Esophagus (tissue), 2 donors: ENCODE data around the gene RASSF8. TPM values are rescaled to one million over a fixed set of nuclear protein-coding genes. Genes with fewer than 3 reads are reported as not detected.

Experiments
- H3K27ac ChIP-seq, 2 donors: one replicate each; pipeline ENCODE4 v1.5.1; 2013; ENCODE audit warnings: low read depth in 2 of 2, mild to moderate bottlenecking in 2 of 2, inconsistent platforms in 1 of 2, low read length in 1 of 2, moderate library complexity in 1 of 2
- H3K27me3 ChIP-seq, 2 donors: one replicate each; pipeline ENCODE4 v1.6.1; 2013; ENCODE audit warnings: low read length in 2 of 2, control low read depth in 1 of 2, mild to moderate bottlenecking in 1 of 2; ENCODE audit not compliant: insufficient read depth in 2 of 2, control insufficient read depth in 1 of 2
- H3K36me3 ChIP-seq, 2 donors: one replicate each; pipeline ENCODE4 v1.6.1; 2013; ENCODE audit warnings: low read length in 1 of 2; ENCODE audit not compliant: control insufficient read depth in 2 of 2, insufficient read depth in 2 of 2
- H3K4me1 ChIP-seq, 2 donors: one replicate each; pipeline ENCODE4 v1.6.1; 2013; ENCODE audit warnings: low read length in 1 of 2; ENCODE audit not compliant: control insufficient read depth in 2 of 2, insufficient read depth in 2 of 2
- H3K4me3 ChIP-seq, 2 donors: one replicate each; pipeline ENCODE4 v1.5.1; 2013; ENCODE audit warnings: low read length in 2 of 2, mild to moderate bottlenecking in 2 of 2, low read depth in 1 of 2, moderate library complexity in 1 of 2
- H3K9me3 ChIP-seq, 2 donors: one replicate each; pipeline ENCODE4 v1.6.1; 2013; ENCODE audit warnings: mild to moderate bottlenecking in 2 of 2, low read depth in 1 of 2, low read length in 1 of 2, moderate library complexity in 1 of 2; ENCODE audit not compliant: control insufficient read depth in 2 of 2, insufficient read depth in 1 of 2
- WGBS, 2 donors: extraction: QIAGEN DNeasy Blood & Tissue Kit; methylation state at CpG; one replicate each; pipeline ENCODE4 v1.1.7; 2013; 5-methylcytosine and 5-hydroxymethylcytosine counted together
- polyA plus RNA-seq, 2 donors: library from polyadenylated mRNA; stranded (reverse); fragments of 200-250 nt; gene quantifications; one replicate each; pipeline ENCODE4 v1.2.3, GENCODE V29; 2013
- donor health status: healthy with polysubstance abuse.
- donor health status: Bipolar disorder and iron deficiency.

RASSF8 gene
- polyA plus RNA-seq, 2 donors = 0.83 to 1.8 TPM

- Histone ChIP-seq H3K9me3 (no peaks in the 10 kb centered on the region), H3K27me3 (no peaks in the 10 kb centered on the region), H3K4me3 (no peak overlapping the region), H3K36me3 (no peaks in the 10 kb centered on the region), H3K4me1 (no peaks in the 10 kb centered on the region), H3K27ac (no peak overlapping the region)
- 86 to 94% methylated on average over 1 of the region's 1 CpG for WGBS, 2 donors
Observed at GRCh38 chr12:25996677-25997076, 38.2 kb downstream of the RASSF8 start.

- H3K27me3 ChIP-seq = no peaks in the 10 kb centered on the region
- 53 to 58% methylated on average over 6 of the region's 6 CpGs for WGBS, 2 donors
- H3K4me3 ChIP-seq = no peak overlapping the region
- H3K9me3 ChIP-seq = no peaks in the 10 kb centered on the region
- no peak overlapping the region for H3K27ac ChIP-seq
- no peaks in the 10 kb centered on the region for H3K36me3 ChIP-seq
- no peaks in the 10 kb centered on the region for H3K4me1 ChIP-seq
Observed at GRCh38 chr12:25997201-25997963, 38.9 kb downstream of the RASSF8 start.

GRCh38 chr12:26000898-26001297, 42.4 kb downstream of the RASSF8 start:
- no peaks in the 10 kb centered on the region for H3K4me1 ChIP-seq
- H3K27ac ChIP-seq = no peak overlapping the region
- no peaks in the 10 kb centered on the region for H3K9me3 ChIP-seq
- WGBS, 2 donors = 88 to 93% methylated on average over 4 of the region's 4 CpGs
- no peaks in the 10 kb centered on the region for H3K27me3 ChIP-seq
- H3K4me3 ChIP-seq = no peak overlapping the region
- no peaks in the 10 kb centered on the region for H3K36me3 ChIP-seq

GRCh38 chr12:26001530-26001929, 43.0 kb downstream of the RASSF8 start:
- Histone ChIP-seq H3K9me3 (no peaks in the 10 kb centered on the region), H3K27me3 (no peaks in the 10 kb centered on the region), H3K4me3 (no peak overlapping the region), H3K4me1 (no peaks in the 10 kb centered on the region), H3K36me3 (no peaks in the 10 kb centered on the region), H3K27ac (no peak overlapping the region)
- 79 to 80% methylated on average over 2 of the region's 2 CpGs for WGBS, 2 donors

GRCh38 chr12:26003065-26003464, 44.6 kb downstream of the RASSF8 start:
- H3K27ac ChIP-seq = no peak overlapping the region
- WGBS, 2 donors = 85 to 87% methylated on average over 1 of the region's 1 CpG

GRCh38 chr12:26007566-26007965, 49.1 kb downstream of the RASSF8 start:
- peaks cover 0 to 4% of the 10 kb centered on the region in 2 donors for H3K4me1 ChIP-seq
- H3K36me3 ChIP-seq = no peaks in the 10 kb centered on the region
- no peaks in the 10 kb centered on the region for H3K9me3 ChIP-seq
- H3K4me3 ChIP-seq = no peak overlapping the region
- WGBS, 2 donors = 67 to 76% methylated on average over 1 of the region's 1 CpG
- no peak overlapping the region for H3K27ac ChIP-seq
- H3K27me3 ChIP-seq = no peaks in the 10 kb centered on the region

More at GRCh38 chr12:26003065-26003464, 44.6 kb downstream of the RASSF8 start:
- Histone ChIP-seq H3K9me3 (no peaks in the 10 kb centered on the region), H3K36me3 (no peaks in the 10 kb centered on the region), H3K4me3 (no peak overlapping the region), H3K27me3 (no peaks in the 10 kb centered on the region), H3K4me1 (peaks cover 0 to 2% of the 10 kb centered on the region in 2 donors)

GRCh38 chr12:26009593-26009992, 51.1 kb downstream of the RASSF8 start:
- Histone ChIP-seq H3K4me3 (no peak overlapping the region), H3K27me3 (no peaks in the 10 kb centered on the region), H3K4me1 (peaks cover 0 to 4% of the 10 kb centered on the region in 2 donors), H3K9me3 (no peaks in the 10 kb centered on the region), H3K27ac (no peak overlapping the region), H3K36me3 (no peaks in the 10 kb centered on the region)
- WGBS, 2 donors = 81 to 91% methylated on average over 1 of the region's 1 CpG

GRCh38 chr12:26010293-26010821, 51.9 kb downstream of the RASSF8 start:
- Histone ChIP-seq H3K9me3 (no peaks in the 10 kb centered on the region), H3K4me1 (peaks cover 0 to 4% of the 10 kb centered on the region in 2 donors), H3K36me3 (no peaks in the 10 kb centered on the region), H3K4me3 (no peak overlapping the region), H3K27ac (no peak overlapping the region), H3K27me3 (no peaks in the 10 kb centered on the region)
- WGBS, 2 donors = 49 to 62% methylated on average over 6 of the region's 6 CpGs

- peaks cover 0 to 4% of the 10 kb centered on the region in 2 donors for H3K4me1 ChIP-seq
- 24 to 32% methylated on average over 2 of the region's 2 CpGs for WGBS, 2 donors
- H3K36me3 ChIP-seq = no peaks in the 10 kb centered on the region
- H3K27me3 ChIP-seq = no peaks in the 10 kb centered on the region
- H3K9me3 ChIP-seq = no peaks in the 10 kb centered on the region
- no peak overlapping the region for H3K4me3 ChIP-seq
- H3K27ac ChIP-seq = peak overlapping the region in 1 of 2 donors; percentile 45
Observed at GRCh38 chr12:26011099-26011498, 52.6 kb downstream of the RASSF8 start.

- WGBS, 2 donors = 81 to 87% methylated on average over 6 of the region's 6 CpGs
- no peak overlapping the region for H3K27ac ChIP-seq
- no peak overlapping the region for H3K4me3 ChIP-seq
Observed at GRCh38 chr12:26014085-26014484, 55.6 kb downstream of the RASSF8 start.

More at GRCh38 chr12:26014085-26014484, 55.6 kb downstream of the RASSF8 start:
- Histone ChIP-seq H3K27me3 (no peaks in the 10 kb centered on the region), H3K9me3 (no peaks in the 10 kb centered on the region), H3K4me1 (peaks cover 0 to 2% of the 10 kb centered on the region in 2 donors), H3K36me3 (no peaks in the 10 kb centered on the region)
